ENCODE measurements around the gene DPYSL3.
"Not testable (repeated sequence)": the region's sequence is repeated elsewhere in the genome, so short reads cannot be mapped to it uniquely, and the experiment has no call there.

DPYSL3 gene

DNA sequence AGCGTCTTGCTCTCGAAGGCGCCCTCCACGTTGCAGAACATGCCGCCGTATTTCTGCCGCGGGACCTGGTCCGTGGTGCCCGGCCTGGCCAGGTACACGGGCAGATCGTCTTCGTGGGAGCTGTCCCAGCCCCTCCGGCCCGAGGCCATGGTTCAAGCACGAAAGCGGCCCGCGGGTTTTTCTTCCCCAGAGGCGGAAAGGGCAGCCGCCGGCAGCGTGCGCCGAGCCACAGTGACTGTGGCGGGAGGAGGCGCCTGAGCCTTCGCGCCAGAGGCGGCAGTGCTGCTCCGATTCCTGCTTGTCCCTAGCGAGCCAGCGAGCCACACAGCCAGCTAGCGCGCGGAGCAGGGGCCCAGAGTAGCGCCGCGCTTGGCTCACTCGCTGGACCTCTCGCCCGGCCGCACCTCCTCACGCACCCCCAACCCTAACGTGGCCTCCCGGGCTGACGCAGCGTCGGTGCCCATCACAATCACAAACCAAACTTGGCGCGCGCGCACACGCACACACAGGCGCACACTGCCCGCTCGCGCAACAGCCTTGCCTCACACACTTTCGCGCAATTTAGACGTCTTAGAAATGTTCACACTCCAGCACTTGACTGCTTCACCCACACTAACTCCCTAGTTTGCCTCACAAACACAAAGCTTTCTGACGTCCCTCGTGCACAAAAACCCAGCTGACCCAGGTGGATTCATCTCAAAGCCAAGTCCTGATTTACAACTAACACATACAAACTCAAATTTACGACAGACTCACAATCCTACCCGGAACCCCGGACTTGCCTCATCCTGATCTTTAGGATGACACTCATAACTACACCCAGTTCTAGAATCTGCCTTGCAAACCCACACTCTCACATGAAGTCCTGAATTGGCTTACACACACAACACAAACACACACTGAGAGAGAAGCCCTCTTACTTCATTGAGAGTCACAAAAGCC lies at the start of gene DPYSL3:
Gene DPYSL3, minus strand, starts transcription at position 359 of the 942 bp plus-strand sequence. Its CDS starts 210 bp downstream, at position 149.
- TF ChIP-seq, protein P1, sequence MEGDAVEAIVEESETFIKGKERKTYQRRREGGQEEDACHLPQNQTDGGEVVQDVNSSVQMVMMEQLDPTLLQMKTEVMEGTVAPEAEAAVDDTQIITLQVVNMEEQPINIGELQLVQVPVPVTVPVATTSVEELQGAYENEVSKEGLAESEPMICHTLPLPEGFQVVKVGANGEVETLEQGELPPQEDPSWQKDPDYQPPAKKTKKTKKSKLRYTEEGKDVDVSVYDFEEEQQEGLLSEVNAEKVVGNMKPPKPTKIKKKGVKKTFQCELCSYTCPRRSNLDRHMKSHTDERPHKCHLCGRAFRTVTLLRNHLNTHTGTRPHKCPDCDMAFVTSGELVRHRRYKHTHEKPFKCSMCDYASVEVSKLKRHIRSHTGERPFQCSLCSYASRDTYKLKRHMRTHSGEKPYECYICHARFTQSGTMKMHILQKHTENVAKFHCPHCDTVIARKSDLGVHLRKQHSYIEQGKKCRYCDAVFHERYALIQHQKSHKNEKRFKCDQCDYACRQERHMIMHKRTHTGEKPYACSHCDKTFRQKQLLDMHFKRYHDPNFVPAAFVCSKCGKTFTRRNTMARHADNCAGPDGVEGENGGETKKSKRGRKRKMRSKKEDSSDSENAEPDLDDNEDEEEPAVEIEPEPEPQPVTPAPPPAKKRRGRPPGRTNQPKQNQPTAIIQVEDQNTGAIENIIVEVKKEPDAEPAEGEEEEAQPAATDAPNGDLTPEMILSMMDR (IDR thresholded peaks at IDR 0.05; ENCODE audit: low read depth, low read length, missing control alignments), result peak; percentile 50
- no peak for DNase-seq (ENCODE audit: low read depth)
- peak within 1 kb of the TSS; percentile 63 for H3K4me3 ChIP-seq (ENCODE audit: low read depth, low read length)
- in situ Hi-C loops (cut with HindIII; ENCODE audit: low sequenced_read_pairs), result no loop called here

DNA sequence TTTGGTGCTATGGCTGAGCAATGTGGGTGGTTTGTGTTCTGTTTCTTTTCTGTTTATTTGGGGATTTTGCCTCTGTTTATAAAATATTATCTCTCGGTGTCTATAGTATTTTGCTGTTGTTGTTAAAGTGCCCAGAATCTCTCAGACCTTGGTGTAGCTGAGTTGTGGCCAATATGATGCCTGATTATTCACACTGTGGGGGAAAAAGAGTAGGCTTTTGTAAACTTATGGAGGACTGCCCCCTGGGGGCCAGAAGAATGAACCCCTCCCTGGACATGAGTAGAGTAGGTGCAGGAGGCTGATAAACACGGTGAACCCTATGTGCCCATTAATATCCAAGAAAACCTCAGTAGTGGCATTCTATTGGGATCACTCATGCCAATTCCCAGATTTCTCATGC lies 49.0 kb upstream of the DPYSL3 start:
- H3K4me3 ChIP-seq (ENCODE audit: low read depth, low read length), result no peak overlapping the region
- in situ Hi-C loops (cut with HindIII; ENCODE audit: low sequenced_read_pairs), result no loop called here
- TF ChIP-seq, protein P1 (IDR thresholded peaks at IDR 0.05; ENCODE audit: low read depth, low read length, missing control alignments), result peak; percentile 80
- peak; percentile 82 for DNase-seq (ENCODE audit: low read depth)

GRCh38 chr5:147557876-147558745 lies 48.2 kb upstream of the DPYSL3 start:
- TF ChIP-seq, protein P1 (IDR thresholded peaks at IDR 0.05; ENCODE audit: low read depth, low read length, missing control alignments), result no peak
- in situ Hi-C loops (cut with HindIII; ENCODE audit: low sequenced_read_pairs), result no loop called here
- no peak for DNase-seq (ENCODE audit: low read depth)
- H3K4me3 ChIP-seq (ENCODE audit: low read depth, low read length), result no peak overlapping the region

- no peak for DNase-seq (ENCODE audit: low read depth)
- in situ Hi-C loops (cut with HindIII; ENCODE audit: low sequenced_read_pairs), result no loop called here
- TF ChIP-seq, protein P1 (IDR thresholded peaks at IDR 0.05; ENCODE audit: low read depth, low read length, missing control alignments), result no peak
- H3K4me3 ChIP-seq (ENCODE audit: low read depth, low read length), result no peak overlapping the region
Measured at GRCh38 chr5:147555176-147555575, 45.3 kb upstream of the DPYSL3 start.

GRCh38 chr5:147554261-147554817 lies 44.5 kb upstream of the DPYSL3 start:
- in situ Hi-C loops (cut with HindIII; ENCODE audit: low sequenced_read_pairs), result no loop called here
- DNase-seq (ENCODE audit: low read depth), result peak; percentile 73
- no peak overlapping the region for H3K4me3 ChIP-seq (ENCODE audit: low read depth, low read length)
- TF ChIP-seq, protein P1 (IDR thresholded peaks at IDR 0.05; ENCODE audit: low read depth, low read length, missing control alignments), result no peak

- H3K4me3 ChIP-seq (ENCODE audit: low read depth, low read length); DNase-seq (ENCODE audit: low read depth); in situ Hi-C loops (cut with HindIII; ENCODE audit: low sequenced_read_pairs): not testable (repeated sequence)
Measured at GRCh38 chr5:147553817-147554216, 43.9 kb upstream of the DPYSL3 start.
